Measurements from ENCODE around the gene MYO9A. TPM values are rescaled to one million over a fixed set of nuclear protein-coding genes. Genes with fewer than 3 reads are reported as not detected.

MYO9A gene
- total and polyA plus RNA-seq, 4 donors, result 17.2 to 116 (median 40.4) TPM

- Histone ChIP-seq H3K9me3 (ENCODE audit: control insufficient read depth, insufficient read depth, low read length) (no peaks in the 10 kb centered on the region), H3K27me3 (ENCODE audit: control insufficient read depth, insufficient read depth, low read length) (no peaks in the 10 kb centered on the region), H3K4me1 (ENCODE audit: control insufficient read depth, insufficient read depth, low read length) (no peaks in the 10 kb centered on the region), H3K27ac (ENCODE audit: low read depth, low read length) (no peak overlapping the region), H3K4me3 (ENCODE audit: low read depth, low read length) (no peak overlapping the region), H3K36me3 (ENCODE audit: control insufficient read depth, insufficient read depth, low read length) (no peaks in the 10 kb centered on the region)
- no peak for DNase-seq (ENCODE audit: low read depth in 4 of 6, low spot score in 6 of 6)
- no CpG with 5 or more reads among the region's 3 CpGs for WGBS (ENCODE audit: insufficient coverage)
These were observed 22.1 kb upstream of the MYO9A start for GRCh38 chr15:72140088-72140487.

GRCh38 chr15:72139667-72140066 lies 21.7 kb upstream of the MYO9A start:
- Histone ChIP-seq H3K36me3 (ENCODE audit: control insufficient read depth, insufficient read depth, low read length) (no peaks in the 10 kb centered on the region), H3K27ac (ENCODE audit: low read depth, low read length) (no peak overlapping the region), H3K27me3 (ENCODE audit: control insufficient read depth, insufficient read depth, low read length) (no peaks in the 10 kb centered on the region), H3K4me1 (ENCODE audit: control insufficient read depth, insufficient read depth, low read length) (no peaks in the 10 kb centered on the region), H3K4me3 (ENCODE audit: low read depth, low read length) (no peak overlapping the region), H3K9me3 (ENCODE audit: control insufficient read depth, insufficient read depth, low read length) (no peaks in the 10 kb centered on the region)
- DNase-seq (ENCODE audit: low read depth in 4 of 6, low spot score in 6 of 6), result no peak
- 98% methylated on average over 3 of the region's 4 CpGs for WGBS (ENCODE audit: insufficient coverage)

- Histone ChIP-seq H3K27me3 (ENCODE audit: control insufficient read depth, insufficient read depth, low read length) (no peaks in the 10 kb centered on the region), H3K36me3 (ENCODE audit: control insufficient read depth, insufficient read depth, low read length) (no peaks in the 10 kb centered on the region), H3K4me3 (ENCODE audit: low read depth, low read length) (no peak overlapping the region), H3K27ac (ENCODE audit: low read depth, low read length) (no peak overlapping the region), H3K9me3 (ENCODE audit: control insufficient read depth, insufficient read depth, low read length) (no peaks in the 10 kb centered on the region), H3K4me1 (ENCODE audit: control insufficient read depth, insufficient read depth, low read length) (no peaks in the 10 kb centered on the region)
- 40% methylated on average over 1 of the region's 4 CpGs for WGBS (ENCODE audit: insufficient coverage)
- peak in 2 of 6 donors; percentile 28 to 33 for DNase-seq (ENCODE audit: low read depth in 4 of 6, low spot score in 6 of 6)
These were observed 18.5 kb upstream of the MYO9A start for GRCh38 chr15:72136170-72137051.

GRCh38 chr15:72135719-72136118 lies 17.8 kb upstream of the MYO9A start:
- Histone ChIP-seq H3K4me1 (ENCODE audit: control insufficient read depth, insufficient read depth, low read length) (no peaks in the 10 kb centered on the region), H3K9me3 (ENCODE audit: control insufficient read depth, insufficient read depth, low read length) (no peaks in the 10 kb centered on the region), H3K27me3 (ENCODE audit: control insufficient read depth, insufficient read depth, low read length) (no peaks in the 10 kb centered on the region), H3K4me3 (ENCODE audit: low read depth, low read length) (no peak overlapping the region), H3K27ac (ENCODE audit: low read depth, low read length) (no peak overlapping the region), H3K36me3 (ENCODE audit: control insufficient read depth, insufficient read depth, low read length) (no peaks in the 10 kb centered on the region)
- no CpG with 5 or more reads among the region's 2 CpGs for WGBS (ENCODE audit: insufficient coverage)
- peak in 1 of 6 donors; percentile 24 for DNase-seq (ENCODE audit: low read depth in 4 of 6, low spot score in 6 of 6)

- no peak overlapping the region for H3K4me3 ChIP-seq (ENCODE audit: low read depth, low read length)
- DNase-seq (ENCODE audit: low read depth in 4 of 6, low spot score in 6 of 6), result no peak
- H3K27me3 ChIP-seq (ENCODE audit: control insufficient read depth, insufficient read depth, low read length), result no peaks in the 10 kb centered on the region
- no peaks in the 10 kb centered on the region for H3K36me3 ChIP-seq (ENCODE audit: control insufficient read depth, insufficient read depth, low read length)
- no peaks in the 10 kb centered on the region for H3K9me3 ChIP-seq (ENCODE audit: control insufficient read depth, insufficient read depth, low read length)
- H3K27ac ChIP-seq (ENCODE audit: low read depth, low read length), result no peak overlapping the region
- H3K4me1 ChIP-seq (ENCODE audit: control insufficient read depth, insufficient read depth, low read length), result no peaks in the 10 kb centered on the region
- 100% methylated on average over 1 of the region's 1 CpG for WGBS (ENCODE audit: insufficient coverage)
These were observed 15.3 kb upstream of the MYO9A start for GRCh38 chr15:72133211-72133610.

- Histone ChIP-seq H3K36me3 (ENCODE audit: control insufficient read depth, insufficient read depth, low read length) (no peaks in the 10 kb centered on the region), H3K27ac (ENCODE audit: low read depth, low read length) (no peak overlapping the region), H3K27me3 (ENCODE audit: control insufficient read depth, insufficient read depth, low read length) (no peaks in the 10 kb centered on the region), H3K4me1 (ENCODE audit: control insufficient read depth, insufficient read depth, low read length) (no peaks in the 10 kb centered on the region), H3K4me3 (ENCODE audit: low read depth, low read length) (no peak overlapping the region), H3K9me3 (ENCODE audit: control insufficient read depth, insufficient read depth, low read length) (no peaks in the 10 kb centered on the region)
- no CpG with 5 or more reads among the region's 3 CpGs for WGBS (ENCODE audit: insufficient coverage)
- DNase-seq (ENCODE audit: low read depth in 4 of 6, low spot score in 6 of 6), result no peak
These were observed 14.0 kb upstream of the MYO9A start for GRCh38 chr15:72131922-72132321.

GRCh38 chr15:72130272-72130671 lies 12.3 kb upstream of the MYO9A start:
- WGBS (ENCODE audit: insufficient coverage), result 100% methylated on average over 4 of the region's 4 CpGs
- DNase-seq (ENCODE audit: low read depth in 4 of 6, low spot score in 6 of 6), result no peak
- Histone ChIP-seq H3K27me3 (ENCODE audit: control insufficient read depth, insufficient read depth, low read length) (no peaks in the 10 kb centered on the region), H3K4me1 (ENCODE audit: control insufficient read depth, insufficient read depth, low read length) (no peaks in the 10 kb centered on the region), H3K27ac (ENCODE audit: low read depth, low read length) (no peak overlapping the region), H3K4me3 (ENCODE audit: low read depth, low read length) (no peak overlapping the region), H3K36me3 (ENCODE audit: control insufficient read depth, insufficient read depth, low read length) (no peaks in the 10 kb centered on the region), H3K9me3 (ENCODE audit: control insufficient read depth, insufficient read depth, low read length) (no peaks in the 10 kb centered on the region)

GRCh38 chr15:72128359-72128758 lies 10.4 kb upstream of the MYO9A start:
- DNase-seq (ENCODE audit: low read depth in 4 of 6, low spot score in 6 of 6), result no peak
- Histone ChIP-seq H3K4me3 (ENCODE audit: low read depth, low read length) (no peak overlapping the region), H3K4me1 (ENCODE audit: control insufficient read depth, insufficient read depth, low read length) (no peaks in the 10 kb centered on the region), H3K9me3 (ENCODE audit: control insufficient read depth, insufficient read depth, low read length) (no peaks in the 10 kb centered on the region), H3K27me3 (ENCODE audit: control insufficient read depth, insufficient read depth, low read length) (no peaks in the 10 kb centered on the region), H3K36me3 (ENCODE audit: control insufficient read depth, insufficient read depth, low read length) (no peaks in the 10 kb centered on the region), H3K27ac (ENCODE audit: low read depth, low read length) (no peak overlapping the region)

- Histone ChIP-seq H3K9me3 (ENCODE audit: control insufficient read depth, insufficient read depth, low read length) (no peaks in the 10 kb centered on the region), H3K4me3 (ENCODE audit: low read depth, low read length) (no peak overlapping the region), H3K4me1 (ENCODE audit: control insufficient read depth, insufficient read depth, low read length) (no peaks in the 10 kb centered on the region), H3K27ac (ENCODE audit: low read depth, low read length) (no peak overlapping the region), H3K36me3 (ENCODE audit: control insufficient read depth, insufficient read depth, low read length) (no peaks in the 10 kb centered on the region), H3K27me3 (ENCODE audit: control insufficient read depth, insufficient read depth, low read length) (no peaks in the 10 kb centered on the region)
- WGBS (ENCODE audit: insufficient coverage), result 80% methylated on average over 1 of the region's 2 CpGs
- DNase-seq (ENCODE audit: low read depth in 4 of 6, low spot score in 6 of 6), result no peak
These were observed 9.9 kb upstream of the MYO9A start for GRCh38 chr15:72127724-72128322.

- no peaks in the 10 kb centered on the region for H3K9me3 ChIP-seq (ENCODE audit: control insufficient read depth, insufficient read depth, low read length)
- no peaks in the 10 kb centered on the region for H3K36me3 ChIP-seq (ENCODE audit: control insufficient read depth, insufficient read depth, low read length)
- no peak overlapping the region for H3K4me3 ChIP-seq (ENCODE audit: low read depth, low read length)
- H3K27me3 ChIP-seq (ENCODE audit: control insufficient read depth, insufficient read depth, low read length), result no peaks in the 10 kb centered on the region
- no peak for DNase-seq (ENCODE audit: low read depth in 4 of 6, low spot score in 6 of 6)
- peaks cover 4% of the 10 kb centered on the region for H3K4me1 ChIP-seq (ENCODE audit: control insufficient read depth, insufficient read depth, low read length)
- H3K27ac ChIP-seq (ENCODE audit: low read depth, low read length), result no peak overlapping the region
- WGBS (ENCODE audit: insufficient coverage), result no CpG with 5 or more reads among the region's 1 CpG
These were observed 6.3 kb upstream of the MYO9A start for GRCh38 chr15:72124218-72124617.
